Measurements from ENCODE around the gene AMZ2.
A peak's percentile ranks its signal among the peaks of the same experiment; 100 is the strongest.

AMZ2 gene

GRCh38 chr17:68290955-68291835, 43.4 kb downstream of the AMZ2 start, which contains the start of the genes ARSG and SLC16A6:
TSS of gene ARSG (plus strand) at chr17:68291495. CDS start at chr17:68307494, 15,999 bp downstream.
TSS of gene SLC16A6 (minus strand) at chr17:68291127. CDS start at chr17:68278320, 12,807 bp downstream.
- peak; percentile 74 for DNase-seq (ENCODE audit: low read depth)

- peak; percentile 95 for DNase-seq (ENCODE audit: low read depth)
These were observed 44.2 kb downstream of the AMZ2 start for GRCh38 chr17:68291836-68292688.

GRCh38 chr17:68292689-68293040, 44.8 kb downstream of the AMZ2 start:
- no peak for DNase-seq (ENCODE audit: low read depth)

GRCh38 chr17:68293490-68294195, 45.8 kb downstream of the AMZ2 start:
- DNase-seq (ENCODE audit: low read depth): no peak

- no peak for DNase-seq (ENCODE audit: low read depth)
These were observed 46.3 kb downstream of the AMZ2 start for GRCh38 chr17:68294196-68294555.

- no peak for DNase-seq (ENCODE audit: low read depth)
These were observed 46.8 kb downstream of the AMZ2 start for GRCh38 chr17:68294617-68295016.

- no peak for DNase-seq (ENCODE audit: low read depth)
These were observed 47.2 kb downstream of the AMZ2 start for GRCh38 chr17:68295086-68295485.

GRCh38 chr17:68296217-68297191, 48.7 kb downstream of the AMZ2 start:
- peak; percentile 62 for DNase-seq (ENCODE audit: low read depth)

- DNase-seq (ENCODE audit: low read depth): no peak
These were observed 49.4 kb downstream of the AMZ2 start for GRCh38 chr17:68297195-68297594.

- DNase-seq (ENCODE audit: low read depth): no peak
These were observed 50.8 kb downstream of the AMZ2 start for GRCh38 chr17:68298601-68299000.

GRCh38 chr17:68299817-68300216, 52.0 kb downstream of the AMZ2 start:
- DNase-seq (ENCODE audit: low read depth): no peak

GRCh38 chr17:68301438-68301959, 53.7 kb downstream of the AMZ2 start:
- DNase-seq (ENCODE audit: low read depth): no peak

GRCh38 chr17:68302066-68302564, 54.3 kb downstream of the AMZ2 start:
- no peak for DNase-seq (ENCODE audit: low read depth)

- DNase-seq (ENCODE audit: low read depth): no peak
These were observed 54.8 kb downstream of the AMZ2 start for GRCh38 chr17:68302666-68303065.

- DNase-seq (ENCODE audit: low read depth): no peak
These were observed 56.9 kb downstream of the AMZ2 start for GRCh38 chr17:68304706-68305105.

- DNase-seq (ENCODE audit: low read depth): no peak
These were observed 57.3 kb downstream of the AMZ2 start for GRCh38 chr17:68305142-68305541.

All from T-helper 22 cell (primary cell).